T-cell (primary cell): ENCODE measurements around the gene RD3L. TPM values are rescaled to one million over a fixed set of nuclear protein-coding genes. Genes with fewer than 3 reads are reported as not detected.

ENCODE experiments used
- ATAC-seq, 4 experiments: fragments of 200-7000 bp in 3 of 4; fragments of 150-1000 bp in 1 of 4; cut with Tn5 transposase; replicated peaks in 1 of 4; 1 replicate in 3 of 4; 2 replicates in 1 of 4; pipeline ENCODE4 v1.10.0; 2021; ENCODE audit warnings: moderate library complexity in 3 of 4, mild to moderate bottlenecking in 2 of 4, moderate number of reproducible peaks in 1 of 4
- CTCF ChIA-PET, 2 donors: fragments of 300-600 bp; sonication (Branson Sonifier 250); formaldehyde crosslinking; loops; one replicate each; lab custom pipeline; 2022; ENCODE audit warnings: antibody characterized with exemption in 2 of 2; lab: Charles Lee
- POLR2A ChIA-PET, 2 donors: fragments of 300-600 bp; sonication (Branson Sonifier 250); formaldehyde crosslinking; loops; one replicate each; lab custom pipeline; 2022; ENCODE audit warnings: antibody characterized with exemption in 2 of 2; lab: Charles Lee
- DNase-seq, 35 experiments: peaks; one replicate each; pipeline versions ENCODE4 v3.0.0 to v3.0.0-alpha.2; 2013 to 2023
- H3K27ac ChIP-seq: one replicate; pipeline ENCODE4 v1.5.1; 2013; ENCODE audit warnings: low read length
- H3K27me3 ChIP-seq, 2 experiments: replicated peaks in 1 of 2; 1 replicate in 1 of 2; 2 replicates in 1 of 2; pipeline versions ENCODE4 v1.6.1 to v1.7.0; 2013; ENCODE audit warnings: low read length in 1 of 2, mixed read lengths in 1 of 2; ENCODE audit not compliant: control insufficient read depth in 2 of 2, insufficient read depth in 2 of 2; ENCODE audit errors: extremely low read depth in 1 of 2
- H3K36me3 ChIP-seq, 2 donors: 1 replicate in 1 of 2; 2 replicates in 1 of 2; pipeline versions ENCODE4 v1.6.1 to v1.7.0; 2013; ENCODE audit warnings: low read length in 1 of 2; ENCODE audit not compliant: control insufficient read depth in 2 of 2, insufficient read depth in 1 of 2; ENCODE audit errors: extremely low read depth in 1 of 2
- H3K4me1 ChIP-seq, 2 experiments: 1 replicate in 1 of 2; 2 replicates in 1 of 2; pipeline versions ENCODE4 v1.6.1 to v1.7.0; 2013; ENCODE audit warnings: low read length in 2 of 2, mixed read lengths in 1 of 2; ENCODE audit not compliant: insufficient read depth in 2 of 2, control insufficient read depth in 1 of 2; ENCODE audit errors: extremely low read depth in 1 of 2
- H3K4me3 ChIP-seq, 2 donors: 1 replicate in 1 of 2; 2 replicates in 1 of 2; pipeline versions ENCODE4 v1.5.1 to v1.7.0; 2013; ENCODE audit warnings: mild to moderate bottlenecking in 2 of 2, low read length in 1 of 2, moderate library complexity in 1 of 2; ENCODE audit not compliant: control insufficient read depth in 1 of 2; ENCODE audit errors: extremely low read depth in 1 of 2
- H3K9me3 ChIP-seq: 2 replicates; pipeline ENCODE4 v1.7.0; 2013
- H3K27ac Mint-ChIP-seq, 2 donors: one replicate each; pipeline ENCODE4 v1.8.0; 2020 to 2021; ENCODE audit warnings: mild to moderate bottlenecking in 2 of 2, mixed read lengths in 2 of 2
- H3K27me3 Mint-ChIP-seq, 2 donors: one replicate each; pipeline ENCODE4 v1.8.0; 2021 to 2022; ENCODE audit warnings: mixed read lengths in 2 of 2
- H3K36me3 Mint-ChIP-seq: one replicate; pipeline ENCODE4 v1.8.0; 2021; ENCODE audit warnings: mixed read lengths
- H3K4me1 Mint-ChIP-seq, 3 donors: one replicate each; pipeline ENCODE4 v1.8.0; 2020 to 2022; ENCODE audit warnings: mixed read lengths in 3 of 3, mild to moderate bottlenecking in 1 of 3
- H3K4me3 Mint-ChIP-seq, 3 donors: one replicate each; pipeline ENCODE4 v1.8.0; 2020 to 2022; ENCODE audit warnings: mild to moderate bottlenecking in 3 of 3, mixed read lengths in 3 of 3, moderate library complexity in 3 of 3
- H3K9me3 Mint-ChIP-seq, 3 donors: one replicate each; pipeline ENCODE4 v1.8.0; 2020 to 2022; ENCODE audit warnings: mixed read lengths in 3 of 3
- WGBS: methylation state at CpG from one replicate; pipeline ENCODE4 v1.1.5; 2013; ENCODE audit warnings: missing lambda C conversion rate; ENCODE audit not compliant: insufficient coverage; 5-methylcytosine and 5-hydroxymethylcytosine counted together
- total RNA-seq, 35 experiments: library from RNA in 6 of 35; stranded (reverse) in 6 of 35; fragments of 120-200 nt in 1 of 35; gene quantifications; one replicate each; pipeline versions ENCODE4 v1.2.1 to v1.2.4 and lab custom pipeline; 2013 to 2026

RD3L gene
- total RNA-seq, 5 donors from 2014 or later (not counting 1 experiment from before 2014, with no cell fraction given) = not detected

GRCh38 chr14:103948442-103948841 lies 6.1 kb upstream of the RD3L start:
- ATAC-seq = no peak
- no peaks in the 10 kb centered on the region for H3K36me3 ChIP-seq
- ChIA-PET CTCF (no interaction called here), POLR2A (no interaction called here)
- peaks cover 0 to 12% of the 10 kb centered on the region in 2 experiments for H3K27me3 ChIP-seq
- DNase-seq = no peak
- H3K4me1 ChIP-seq = no peaks in the 10 kb centered on the region
- Mint-ChIP-seq H3K9me3 (peaks cover 0 to 3% (median 0%) of the 10 kb centered on the region in 3 donors), H3K27me3 (peaks cover 39 to 42% of the 10 kb centered on the region in 2 donors), H3K36me3 (no peaks in the 10 kb centered on the region), H3K4me1 (no peaks in the 10 kb centered on the region), H3K27ac (no peak overlapping the region), H3K4me3 (no peak overlapping the region)
- no peaks in the 10 kb centered on the region for H3K9me3 ChIP-seq
- no peak overlapping the region for H3K27ac ChIP-seq
- WGBS = 100% methylated on average over 1 of the region's 2 CpGs
- no peak overlapping the region for H3K4me3 ChIP-seq

DNA sequence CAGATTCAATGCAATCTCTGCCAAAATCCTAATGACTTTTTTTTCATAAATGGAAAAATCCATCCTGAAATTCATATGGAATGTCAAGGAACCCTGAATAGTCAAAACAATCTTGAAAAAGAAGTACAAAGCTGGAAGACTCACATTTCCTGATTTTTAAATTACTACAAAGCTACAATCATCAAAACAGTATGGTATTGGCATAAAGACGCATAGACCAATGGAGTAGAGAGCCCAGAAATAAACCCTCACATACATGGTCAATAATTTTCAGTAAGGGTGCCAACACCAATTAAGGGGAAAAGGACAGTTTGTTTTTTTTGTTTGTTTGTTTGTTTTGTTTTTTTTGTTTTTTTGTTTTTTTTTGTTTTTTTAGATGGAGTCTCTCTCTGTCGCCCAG lies 4.6 kb upstream of the RD3L start:
- Mint-ChIP-seq H3K9me3 (peaks cover 0 to 3% (median 0%) of the 10 kb centered on the region in 3 donors), H3K27me3 (peaks cover 40 to 43% of the 10 kb centered on the region in 2 donors), H3K4me1 (no peaks in the 10 kb centered on the region), H3K27ac (no peak overlapping the region), H3K36me3 (no peaks in the 10 kb centered on the region), H3K4me3 (no peak overlapping the region)
- Histone ChIP-seq H3K27ac (no peak overlapping the region), H3K4me3 (no peak overlapping the region), H3K4me1 (no peaks in the 10 kb centered on the region), H3K9me3 (no peaks in the 10 kb centered on the region), H3K36me3 (no peaks in the 10 kb centered on the region), H3K27me3 (peaks cover 0 to 13% of the 10 kb centered on the region in 2 experiments)
- no peak for ATAC-seq
- ChIA-PET POLR2A (no interaction called here), CTCF (no interaction called here)
- WGBS = no CpG with 5 or more reads among the region's 2 CpGs
- no peak for DNase-seq

- Mint-ChIP-seq H3K9me3 (peaks cover 0 to 3% (median 0%) of the 10 kb centered on the region in 3 donors), H3K4me3 (no peak overlapping the region), H3K27me3 (peaks cover 47 to 51% of the 10 kb centered on the region in 2 donors), H3K36me3 (no peaks in the 10 kb centered on the region), H3K27ac (no peak overlapping the region), H3K4me1 (no peaks in the 10 kb centered on the region)
- Histone ChIP-seq H3K4me1 (no peaks in the 10 kb centered on the region), H3K27ac (no peak overlapping the region), H3K9me3 (no peaks in the 10 kb centered on the region), H3K4me3 (no peak overlapping the region), H3K27me3 (peaks cover 0 to 13% of the 10 kb centered on the region in 2 experiments), H3K36me3 (no peaks in the 10 kb centered on the region)
- ChIA-PET POLR2A (no interaction called here), CTCF (no interaction called here)
- ATAC-seq (no peak), DNase-seq (no peak)
- WGBS = no CpG with 5 or more reads among the region's 5 CpGs
Observed at GRCh38 chr14:103943673-103944072, 1.3 kb upstream of the RD3L start.

DNA sequence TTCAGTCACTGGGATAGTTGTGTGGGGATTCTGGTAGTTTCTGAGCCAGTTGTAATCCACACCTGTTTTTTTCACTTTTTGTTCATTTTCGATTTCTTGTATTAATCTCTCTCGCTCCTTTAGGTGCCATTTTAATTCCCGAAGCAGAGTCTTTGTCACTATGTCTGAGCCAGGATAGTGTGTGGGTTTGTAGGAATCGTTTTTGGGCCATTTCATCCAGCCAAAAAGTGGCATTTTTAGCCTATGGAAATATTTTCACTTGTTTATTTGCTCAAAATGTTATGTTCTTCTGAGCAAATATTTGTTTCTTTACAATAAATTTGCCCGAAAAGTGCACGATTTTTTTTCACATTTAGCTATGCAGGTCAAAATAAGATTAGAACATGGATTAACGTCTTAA lies 867 bp downstream of the RD3L start:
- Histone ChIP-seq H3K36me3 (no peaks in the 10 kb centered on the region), H3K4me1 (no peaks in the 10 kb centered on the region), H3K4me3 (no peak overlapping the region), H3K9me3 (no peaks in the 10 kb centered on the region), H3K27me3 (peaks cover 0 to 11% of the 10 kb centered on the region in 2 experiments), H3K27ac (no peak overlapping the region)
- ATAC-seq (no peak), DNase-seq (no peak)
- Mint-ChIP-seq H3K27me3 (peaks cover 35 to 36% of the 10 kb centered on the region in 2 donors), H3K27ac (no peak overlapping the region), H3K4me3 (no peak overlapping the region), H3K36me3 (no peaks in the 10 kb centered on the region), H3K4me1 (no peaks in the 10 kb centered on the region), H3K9me3 (no peaks in the 10 kb centered on the region)
- POLR2A ChIA-PET = interaction anchor here in 1 of 2 donors (0.6 kb wide), 1 partner anchor 353 kb away, joined by 11 read pairs; no protein-coding TSS in a partner anchor
- CTCF ChIA-PET = interaction anchor here in 1 of 2 donors (0.6 kb wide), 1 partner anchor 68 kb away, joined by 3 read pairs; no protein-coding TSS in a partner anchor
- WGBS = 100% methylated on average over 2 of the region's 7 CpGs

DNA sequence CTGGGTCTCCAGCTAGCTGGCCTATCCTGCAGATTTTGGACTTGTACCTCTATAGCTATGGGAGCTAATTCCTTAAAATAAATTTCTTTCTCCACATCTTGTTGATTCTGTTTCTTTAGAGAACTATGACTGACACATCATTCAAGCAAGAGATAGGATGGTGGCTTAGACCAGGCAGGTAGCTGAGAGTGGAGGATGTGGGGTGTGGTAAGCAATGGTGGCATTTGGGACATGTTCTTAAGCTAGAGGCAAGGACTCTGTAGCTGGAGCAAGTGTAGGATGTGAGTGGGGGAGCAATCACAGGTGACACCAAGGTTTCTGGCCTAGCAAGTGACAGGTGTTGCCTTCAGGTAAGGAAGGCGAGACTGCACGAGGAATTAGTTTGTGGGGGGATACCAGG lies 7.2 kb downstream of the RD3L start:
- H3K36me3 Mint-ChIP-seq = no peaks in the 10 kb centered on the region
- POLR2A ChIA-PET = no interaction called here

DNA sequence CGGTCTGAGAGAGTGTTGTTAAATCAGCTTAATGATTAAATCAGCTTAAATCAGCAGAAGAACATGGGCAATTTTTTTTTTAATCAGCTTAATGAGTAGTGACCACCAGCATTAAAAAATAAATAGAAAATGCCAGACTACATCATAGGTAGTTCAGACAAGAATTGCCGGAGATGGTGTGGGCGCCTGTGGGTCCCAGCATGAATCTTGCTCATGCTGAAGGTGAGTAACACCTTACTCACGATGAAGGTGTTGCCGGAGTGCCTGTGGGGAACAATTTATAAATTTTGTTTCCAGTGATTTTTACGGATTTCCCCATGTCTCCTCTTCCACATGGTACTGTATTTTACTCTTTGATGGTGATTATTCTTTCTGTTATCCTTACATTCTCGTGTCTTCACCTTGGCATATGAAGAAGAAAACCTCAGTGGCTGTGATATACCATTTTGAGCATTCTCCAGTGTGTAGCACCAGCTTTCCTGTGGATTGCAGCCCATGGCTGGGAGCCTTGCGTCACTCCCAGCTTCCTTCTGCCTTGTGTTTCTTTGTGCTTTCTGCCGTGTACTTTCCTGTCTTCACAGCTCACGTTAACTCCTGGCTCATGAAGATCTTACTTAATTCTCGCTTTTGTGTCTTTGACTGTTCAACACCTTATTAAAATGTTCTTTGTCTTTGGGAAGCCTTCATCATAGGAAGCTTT lies 9.4 kb downstream of the RD3L start:
- DNase-seq = no peak
- H3K4me1 Mint-ChIP-seq = no peaks in the 10 kb centered on the region
- Histone ChIP-seq H3K4me3 (no peak overlapping the region), H3K27me3 (peaks cover 0 to 3% of the 10 kb centered on the region in 2 experiments), H3K27ac (no peak overlapping the region), H3K36me3 (no peaks in the 10 kb centered on the region), H3K4me1 (no peaks in the 10 kb centered on the region), H3K9me3 (no peaks in the 10 kb centered on the region)
- H3K36me3 Mint-ChIP-seq = no peaks in the 10 kb centered on the region
- ChIA-PET POLR2A (no interaction called here), CTCF (no interaction called here)
- no peak overlapping the region for H3K27ac Mint-ChIP-seq
- H3K4me3 Mint-ChIP-seq = no peak overlapping the region
- 86% methylated on average over 3 of the region's 11 CpGs for whole genome bisulfite sequencing
- no peaks in the 10 kb centered on the region for H3K9me3 Mint-ChIP-seq
- H3K27me3 Mint-ChIP-seq = peaks cover under 1 to 9% of the 10 kb centered on the region in 2 donors
- no peak for ATAC-seq

More for the DNA sequence above, 7.2 kb downstream of the RD3L start:
- no peak overlapping the region for H3K4me3 ChIP-seq
- DNase-seq = no peak
- H3K4me3 Mint-ChIP-seq = no peak overlapping the region
- peaks cover 0 to 3% of the 10 kb centered on the region in 2 experiments for H3K27me3 ChIP-seq
- H3K36me3 ChIP-seq = no peaks in the 10 kb centered on the region
- H3K27me3 Mint-ChIP-seq = peaks cover 1 to 11% of the 10 kb centered on the region in 2 donors
- no peaks in the 10 kb centered on the region for H3K9me3 ChIP-seq
- H3K4me1 ChIP-seq = no peaks in the 10 kb centered on the region
- no peaks in the 10 kb centered on the region for H3K9me3 Mint-ChIP-seq
- no peak for ATAC-seq
- H3K27ac ChIP-seq = no peak overlapping the region
- no peaks in the 10 kb centered on the region for H3K4me1 Mint-ChIP-seq
- WGBS = 64% methylated on average over 2 of the region's 2 CpGs
- no peak overlapping the region for H3K27ac Mint-ChIP-seq
- CTCF ChIA-PET = no interaction called here
